NCI-H2029 (cell line): ENCODE data around the gene ADM5.

Experiments used
- DNase-seq: peaks from one replicate; lab custom pipeline; 2025; lab: John Stamatoyannopoulos, UW

ADM5 gene

DNA sequence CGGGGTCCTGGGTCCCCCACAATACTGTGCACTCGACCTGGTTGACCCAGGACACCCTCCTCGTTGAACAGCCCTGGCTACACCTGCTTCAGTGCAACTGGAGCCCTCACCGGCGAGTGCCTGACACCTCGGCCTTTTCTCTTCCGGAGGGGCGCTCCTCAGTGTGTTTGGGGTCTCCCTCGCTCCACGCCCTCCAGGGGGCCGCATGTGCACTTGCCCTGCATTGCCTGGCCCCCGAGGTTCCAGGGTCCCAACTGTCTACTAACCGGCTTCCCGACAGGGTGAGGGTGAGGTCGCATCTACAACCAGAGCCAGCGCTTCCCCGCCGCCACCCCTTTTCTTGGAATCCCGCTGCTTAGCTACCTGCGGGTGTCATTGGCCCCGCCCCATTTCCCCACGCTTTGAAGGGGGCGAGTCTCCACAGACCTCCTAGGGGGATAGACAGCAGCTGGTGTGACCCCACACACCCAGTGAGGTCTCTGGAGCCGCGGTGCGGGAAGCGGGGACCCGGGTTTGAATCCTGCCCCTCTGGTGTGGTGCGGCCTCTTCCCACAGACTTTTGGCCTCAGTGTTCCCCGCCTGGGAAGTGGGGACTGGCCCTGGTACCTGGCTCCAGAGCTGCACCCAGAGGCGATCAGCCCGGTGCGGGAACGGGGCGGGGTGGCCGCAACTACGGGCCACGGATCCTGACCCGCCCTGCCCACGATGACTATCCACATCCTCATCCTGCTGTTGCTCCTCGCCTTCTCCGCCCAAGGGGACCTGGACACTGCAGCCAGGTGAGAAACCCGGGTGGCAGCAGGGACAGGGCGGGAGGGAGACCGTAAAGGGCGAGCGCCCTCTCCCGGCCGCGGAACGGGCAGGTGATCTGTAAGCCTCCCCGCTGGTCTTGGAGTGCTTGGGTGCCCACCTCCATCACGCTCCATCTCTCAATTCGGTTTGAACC, at the start of gene ADM5:
ADM5 (plus strand) TSS at position 462 of the 946 bp plus-strand sequence; CDS start at position 706, 244 bp downstream.
- DNase-seq = peak; percentile 53

GRCh38 chr19:49640113-49640898, 49.1 kb upstream of the ADM5 start, which contains the start of gene RRAS:
Gene RRAS, minus strand, starts transcription at chr19:49640143. Its CDS starts 45 bp downstream, at chr19:49640098.
- peak; percentile 100 for DNase-seq

GRCh38 chr19:49641688-49642491, 47.5 kb upstream of the ADM5 start, which contains the start of gene SCAF1:
Gene SCAF1, plus strand, starts transcription at chr19:49642209. Its CDS starts 2,818 bp downstream, at chr19:49645027.
- peak; percentile 99 for DNase-seq

DNA sequence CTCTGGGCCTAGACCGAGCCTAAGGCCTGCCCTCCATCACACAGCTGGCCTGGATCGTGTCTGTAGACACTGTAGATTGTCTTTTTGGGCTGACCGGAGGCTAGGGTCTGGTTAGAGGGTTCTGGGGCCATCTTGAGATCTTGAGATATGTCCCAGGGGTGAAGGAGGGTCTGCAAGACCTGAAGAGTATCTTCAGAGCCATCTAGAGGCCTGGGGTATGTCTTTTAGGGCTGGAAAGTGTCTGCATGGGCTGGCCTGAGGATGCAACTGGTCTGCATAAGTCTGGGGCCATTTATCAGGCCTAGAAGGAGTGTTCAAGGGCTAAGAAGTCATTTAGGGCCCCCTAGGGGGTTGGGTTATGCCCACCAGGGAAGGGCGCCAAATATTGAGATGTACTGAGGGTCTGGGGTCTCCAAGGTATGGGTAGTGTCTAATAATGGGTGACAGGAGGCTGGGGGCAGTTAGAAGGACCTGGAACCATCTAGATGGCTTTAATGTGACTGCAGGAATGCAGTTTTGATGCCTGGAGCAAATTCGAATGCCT, 46.8 kb upstream of the ADM5 start:
- DNase-seq = no peak

DNA sequence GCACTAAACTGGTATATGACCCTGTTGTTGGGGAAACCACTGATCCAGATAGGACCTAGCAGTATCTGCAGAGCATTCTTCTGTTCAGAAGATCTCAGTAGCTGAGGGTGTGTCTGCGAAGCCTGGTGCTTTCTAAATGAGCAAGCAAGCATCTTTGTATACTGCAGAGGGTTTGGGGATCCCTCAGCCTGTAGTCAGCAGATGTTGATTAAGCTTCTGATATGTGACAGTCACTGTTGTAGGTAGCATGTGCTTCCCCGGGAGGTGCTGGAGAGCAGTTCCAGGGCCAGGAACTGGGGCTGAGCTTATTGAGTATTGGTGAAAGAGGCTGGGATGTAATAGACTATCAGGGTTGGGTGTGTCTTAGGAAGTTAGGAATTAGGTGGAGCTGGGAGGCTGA, 45.9 kb upstream of the ADM5 start:
- no peak for DNase-seq

- DNase-seq = no peak
These were observed 43.8 kb upstream of the ADM5 start for GRCh38 chr19:49645592-49645991.

DNA sequence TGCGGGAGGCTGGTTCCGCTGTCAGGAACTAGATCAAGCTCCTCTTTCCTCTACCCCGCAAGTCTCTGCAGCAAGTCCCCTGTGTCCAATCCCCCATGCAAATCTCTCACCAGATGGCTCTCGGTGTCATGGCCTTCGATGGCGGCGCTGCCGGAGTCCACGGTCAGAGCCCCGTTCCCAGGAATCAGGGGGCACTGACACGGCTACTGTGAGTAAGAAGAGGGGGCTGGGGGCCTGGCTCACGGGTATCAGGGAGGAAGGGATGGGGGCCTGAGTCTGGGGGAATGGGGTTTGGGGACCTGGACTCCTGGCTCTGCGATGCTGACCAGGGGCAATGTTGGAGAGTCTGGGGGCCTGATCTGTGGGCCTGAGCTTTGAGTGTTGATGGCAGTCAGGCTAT, 43.4 kb upstream of the ADM5 start:
- no peak for DNase-seq

- no peak for DNase-seq
These were observed 42.8 kb upstream of the ADM5 start for GRCh38 chr19:49646586-49646985.

DNA sequence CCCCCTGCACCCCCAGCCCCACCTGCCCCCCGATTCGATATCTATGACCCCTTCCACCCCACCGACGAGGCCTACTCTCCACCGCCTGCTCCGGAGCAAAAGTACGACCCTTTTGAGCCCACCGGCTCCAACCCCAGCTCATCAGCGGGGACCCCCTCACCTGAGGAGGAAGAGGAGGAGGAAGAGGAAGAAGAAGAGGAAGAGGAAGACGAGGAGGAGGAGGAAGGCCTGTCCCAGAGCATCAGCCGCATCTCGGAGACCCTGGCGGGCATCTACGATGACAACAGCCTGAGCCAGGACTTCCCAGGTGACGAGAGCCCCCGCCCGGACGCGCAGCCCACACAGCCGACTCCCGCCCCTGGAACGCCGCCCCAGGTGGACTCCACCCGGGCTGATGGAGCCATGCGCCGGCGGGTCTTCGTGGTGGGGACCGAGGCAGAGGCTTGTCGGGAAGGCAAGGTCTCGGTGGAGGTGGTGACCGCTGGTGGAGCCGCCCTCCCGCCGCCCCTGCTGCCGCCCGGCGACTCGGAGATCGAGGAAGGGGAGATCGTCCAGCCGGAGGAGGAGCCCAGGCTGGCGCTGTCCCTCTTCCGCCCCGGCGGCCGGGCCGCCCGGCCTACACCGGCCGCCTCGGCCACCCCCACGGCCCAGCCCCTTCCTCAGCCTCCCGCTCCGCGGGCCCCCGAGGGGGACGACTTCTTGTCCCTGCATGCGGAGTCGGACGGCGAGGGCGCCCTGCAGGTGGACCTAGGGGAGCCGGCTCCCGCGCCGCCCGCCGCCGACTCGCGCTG, 38.2 kb upstream of the ADM5 start:
- no peak for DNase-seq

- no peak for DNase-seq
These were observed 37.4 kb upstream of the ADM5 start for GRCh38 chr19:49651820-49652550.

DNA sequence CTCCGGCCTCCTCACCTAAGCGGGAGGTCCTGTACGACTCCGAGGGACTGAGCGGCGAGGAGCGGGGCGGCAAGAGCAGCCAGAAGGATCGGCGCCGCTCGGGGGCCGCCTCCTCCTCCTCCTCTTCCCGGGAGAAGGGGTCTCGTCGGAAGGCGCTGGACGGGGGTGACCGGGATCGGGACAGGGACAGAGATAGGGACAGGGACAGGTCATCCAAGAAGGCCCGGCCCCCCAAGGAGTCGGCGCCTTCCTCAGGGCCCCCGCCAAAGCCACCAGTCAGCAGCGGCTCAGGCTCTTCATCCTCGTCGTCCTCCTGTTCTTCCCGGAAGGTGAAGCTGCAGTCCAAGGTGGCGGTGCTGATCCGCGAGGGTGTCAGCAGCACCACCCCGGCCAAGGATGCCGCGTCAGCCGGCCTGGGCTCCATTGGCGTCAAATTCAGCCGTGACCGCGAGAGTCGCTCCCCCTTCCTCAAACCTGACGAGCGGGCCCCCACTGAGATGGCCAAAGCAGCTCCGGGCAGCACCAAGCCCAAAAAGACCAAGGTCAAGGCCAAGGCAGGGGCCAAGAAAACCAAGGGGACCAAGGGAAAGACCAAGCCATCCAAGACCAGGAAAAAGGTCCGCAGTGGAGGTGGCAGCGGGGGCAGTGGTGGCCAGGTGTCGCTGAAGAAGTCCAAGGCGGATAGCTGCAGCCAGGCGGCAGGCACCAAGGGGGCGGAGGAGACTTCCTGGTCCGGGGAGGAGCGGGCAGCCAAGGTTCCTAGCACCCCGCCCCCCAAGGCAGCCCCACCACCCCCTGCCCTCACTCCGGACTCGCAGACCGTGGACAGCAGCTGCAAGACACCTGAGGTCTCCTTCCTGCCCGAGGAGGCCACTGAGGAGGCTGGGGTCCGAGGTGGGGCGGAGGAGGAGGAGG, 36.6 kb upstream of the ADM5 start:
- no peak for DNase-seq

- no peak for DNase-seq
These were observed 36.0 kb upstream of the ADM5 start for GRCh38 chr19:49653466-49653806.

DNA sequence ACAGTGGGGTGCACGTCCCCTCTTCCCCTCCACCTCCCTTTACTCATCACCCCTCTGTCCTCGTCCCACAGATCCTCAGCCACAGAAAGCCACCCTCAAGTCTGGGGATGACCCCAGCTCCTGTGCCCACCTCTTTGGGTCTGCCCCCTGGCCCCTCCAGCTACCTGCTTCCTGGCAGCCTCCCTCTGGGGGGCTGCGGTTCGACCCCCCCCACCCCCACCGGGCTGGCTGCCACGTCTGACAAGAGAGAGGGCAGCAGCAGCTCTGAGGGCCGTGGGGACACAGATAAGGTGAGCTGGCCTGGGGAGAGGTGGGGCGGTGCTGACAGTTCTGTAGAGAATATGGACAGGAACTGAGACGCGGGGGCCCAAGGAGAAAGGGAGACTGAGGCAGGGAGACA, 34.8 kb upstream of the ADM5 start:
- DNase-seq = no peak

DNA sequence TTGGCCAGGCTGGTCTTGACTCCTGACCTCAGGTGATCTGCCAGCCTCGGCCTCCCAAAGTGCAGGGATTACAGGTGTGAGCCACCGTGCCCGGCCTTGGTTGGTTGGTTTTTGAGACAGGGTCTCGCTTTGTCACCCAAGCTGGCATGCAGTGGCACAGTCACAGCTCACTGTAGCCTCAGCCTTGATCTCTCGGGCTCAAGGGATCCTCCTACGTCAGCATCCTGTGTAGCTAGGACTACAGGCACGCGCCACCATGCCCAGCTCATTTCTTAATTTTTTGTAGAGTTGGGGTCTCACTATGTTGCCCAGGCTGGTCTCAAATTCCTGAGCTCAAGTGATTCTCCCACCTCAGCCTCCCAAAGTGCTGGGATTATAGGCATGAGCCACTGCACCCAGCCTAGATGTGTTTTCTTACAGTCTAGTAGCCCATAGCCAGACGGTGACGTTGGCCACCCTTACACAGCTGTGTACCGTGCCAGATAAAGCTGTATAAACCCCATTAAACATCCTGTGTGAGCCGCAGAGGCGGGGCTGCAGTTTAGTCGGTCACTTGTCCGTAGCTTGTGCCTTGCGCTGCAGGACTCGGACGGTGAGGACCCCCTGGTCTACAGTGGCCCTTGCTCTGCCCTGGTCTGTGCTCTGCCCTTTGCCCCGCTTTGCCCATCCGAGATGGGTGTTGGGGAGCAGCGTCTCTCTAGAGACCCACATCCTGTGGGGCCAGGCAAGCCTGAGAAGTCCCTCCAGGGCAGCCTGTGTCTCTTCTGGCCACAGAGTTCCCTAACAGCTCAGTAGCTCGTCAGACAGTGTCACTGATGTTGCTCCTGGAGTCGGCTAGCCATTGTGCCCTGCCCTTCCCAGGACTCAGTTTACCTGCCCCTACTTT, 33.6 kb upstream of the ADM5 start:
- DNase-seq = no peak

- DNase-seq = no peak
These were observed 32.8 kb upstream of the ADM5 start for GRCh38 chr19:49656456-49657109.

- no peak for DNase-seq
These were observed 31.8 kb upstream of the ADM5 start for GRCh38 chr19:49657493-49658138.

- DNase-seq = no peak
These were observed 31.3 kb upstream of the ADM5 start for GRCh38 chr19:49658139-49658517.
